Activated B cell treated with CpG ODN at 0.5 μM for 24 hours (primary cell): ENCODE results near the gene EPHA4. TPM values are rescaled to one million over a fixed set of nuclear protein-coding genes. Genes with fewer than 3 reads are reported as not detected.

Source experiments
- ATAC-seq: fragments of 200-7000 bp; cut with Tn5 transposase; one replicate; pipeline ENCODE4 v1.10.0; 2021; ENCODE audit warnings: low read depth, mild to moderate bottlenecking, moderate library complexity
- CTCF ChIA-PET: fragments of 350-600 bp; sonication (Branson Sonifier 250); formaldehyde crosslinking; loops from one replicate; lab custom pipeline; 2021; ENCODE audit warnings: antibody characterized with exemption; lab: Charles Lee
- POLR2A ChIA-PET: fragments of 350-600 bp; sonication (Branson Sonifier 250); formaldehyde crosslinking; loops from one replicate; lab custom pipeline; 2021; ENCODE audit warnings: antibody characterized with exemption; lab: Charles Lee
- DNase-seq: peaks from one replicate; pipeline ENCODE4 v3.0.0; 2022
- H3K27ac Mint-ChIP-seq: one replicate; pipeline ENCODE4 v1.8.0; 2020; ENCODE audit warnings: mixed read lengths
- H3K27me3 Mint-ChIP-seq: one replicate; pipeline ENCODE4 v1.8.0; 2021; ENCODE audit warnings: mixed read lengths
- H3K36me3 Mint-ChIP-seq: one replicate; pipeline ENCODE4 v1.8.0; 2021; ENCODE audit warnings: low read depth, mixed read lengths
- H3K4me1 Mint-ChIP-seq: one replicate; pipeline ENCODE4 v1.8.0; 2021; ENCODE audit warnings: mixed read lengths
- H3K4me3 Mint-ChIP-seq: one replicate; pipeline ENCODE4 v1.8.0; 2020; ENCODE audit warnings: mild to moderate bottlenecking, mixed read lengths
- H3K9me3 Mint-ChIP-seq: one replicate; pipeline ENCODE4 v1.8.0; 2020; ENCODE audit warnings: mixed read lengths
- intact Hi-C: fragments of 100-400 bp; cut with micrococcal nuclease; formaldehyde crosslinking; loops from one replicate; pipeline ENCODE4 v1.15.1; 2024
- total RNA-seq: library from RNA; stranded (reverse); gene quantifications from 2 replicates; pipeline ENCODE4 v1.2.3, GENCODE V29; 2022
- TF ChIP-seq, protein P1 (sequence below): fragments of 200-600 bp; IDR thresholded peaks from one replicate; pipeline ENCODE4 v1.8.0; 2022; ENCODE audit warnings: antibody characterized with exemption, mild to moderate bottlenecking

The EPHA4 gene
- total RNA-seq, 1 donor from 2014 or later = 26.4 TPM

DNA sequence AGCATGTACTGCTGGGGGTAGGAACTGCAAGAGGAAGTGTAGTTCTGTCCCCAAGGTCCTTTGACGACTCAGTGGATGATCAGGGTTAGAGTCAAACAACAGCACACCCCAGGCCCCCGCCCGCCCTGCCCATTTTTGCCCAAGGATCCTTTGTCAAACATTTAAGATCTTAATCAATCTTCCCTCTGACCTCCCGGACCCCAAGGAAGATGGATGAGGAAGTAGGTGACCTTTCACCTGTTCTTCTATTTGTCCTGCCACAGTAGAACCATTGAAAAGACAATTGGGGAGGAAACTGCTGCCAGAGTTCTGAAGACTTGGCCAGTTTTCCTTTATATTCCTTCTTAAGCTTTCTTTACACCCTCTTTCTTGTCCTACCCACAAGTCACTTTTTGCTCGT lies 12.1 kb downstream of the EPHA4 start:
- TF ChIP-seq, protein P1, sequence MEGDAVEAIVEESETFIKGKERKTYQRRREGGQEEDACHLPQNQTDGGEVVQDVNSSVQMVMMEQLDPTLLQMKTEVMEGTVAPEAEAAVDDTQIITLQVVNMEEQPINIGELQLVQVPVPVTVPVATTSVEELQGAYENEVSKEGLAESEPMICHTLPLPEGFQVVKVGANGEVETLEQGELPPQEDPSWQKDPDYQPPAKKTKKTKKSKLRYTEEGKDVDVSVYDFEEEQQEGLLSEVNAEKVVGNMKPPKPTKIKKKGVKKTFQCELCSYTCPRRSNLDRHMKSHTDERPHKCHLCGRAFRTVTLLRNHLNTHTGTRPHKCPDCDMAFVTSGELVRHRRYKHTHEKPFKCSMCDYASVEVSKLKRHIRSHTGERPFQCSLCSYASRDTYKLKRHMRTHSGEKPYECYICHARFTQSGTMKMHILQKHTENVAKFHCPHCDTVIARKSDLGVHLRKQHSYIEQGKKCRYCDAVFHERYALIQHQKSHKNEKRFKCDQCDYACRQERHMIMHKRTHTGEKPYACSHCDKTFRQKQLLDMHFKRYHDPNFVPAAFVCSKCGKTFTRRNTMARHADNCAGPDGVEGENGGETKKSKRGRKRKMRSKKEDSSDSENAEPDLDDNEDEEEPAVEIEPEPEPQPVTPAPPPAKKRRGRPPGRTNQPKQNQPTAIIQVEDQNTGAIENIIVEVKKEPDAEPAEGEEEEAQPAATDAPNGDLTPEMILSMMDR = no peak
- Mint-ChIP-seq H3K27me3 (no peaks in the 10 kb centered on the region), H3K9me3 (no peaks in the 10 kb centered on the region), H3K4me1 (peaks cover 45% of the 10 kb centered on the region), H3K27ac (no peak overlapping the region), H3K36me3 (peaks cover 9% of the 10 kb centered on the region), H3K4me3 (peak overlapping the region; percentile 46)
- DNase-seq = no peak
- ChIA-PET POLR2A (interaction anchor here (0.6 to 1.1 kb wide), 2 partner anchors 42 to 701 kb away, joined by 3 read pairs; no protein-coding TSS in a partner anchor), CTCF (no interaction called here)
- ATAC-seq = no peak
- intact Hi-C loops = loop anchor here (5.0 kb wide), 1 partner anchor 358 kb away; no protein-coding TSS in a partner anchor

DNA sequence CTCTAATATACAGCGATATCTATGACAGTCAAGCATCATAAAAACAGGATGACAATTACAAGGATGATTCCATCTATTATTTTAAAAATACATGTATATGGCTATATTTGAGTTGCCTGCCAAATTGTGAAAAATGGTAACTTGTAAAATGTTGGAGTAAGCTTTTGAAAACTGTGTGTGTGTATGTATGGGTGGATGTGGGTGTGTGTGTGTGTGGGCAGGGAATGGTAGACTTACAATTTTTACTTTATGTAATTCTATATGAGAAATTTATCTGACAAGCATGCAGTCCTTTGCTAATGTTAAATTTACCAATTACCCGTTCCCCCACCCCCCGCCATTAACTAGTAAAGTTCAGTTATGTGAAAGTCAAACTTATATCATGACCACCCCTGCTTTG lies 14.0 kb downstream of the EPHA4 start:
- intact Hi-C loops = loop anchor here (5.0 kb wide), 1 partner anchor 356 kb away; no protein-coding TSS in a partner anchor
- Mint-ChIP-seq H3K4me3 (no peak overlapping the region), H3K27me3 (no peaks in the 10 kb centered on the region), H3K27ac (no peak overlapping the region), H3K36me3 (peaks cover 2% of the 10 kb centered on the region), H3K4me1 (peaks cover 60% of the 10 kb centered on the region), H3K9me3 (no peaks in the 10 kb centered on the region)
- ATAC-seq (no peak), DNase-seq (no peak)
- POLR2A ChIA-PET = interaction anchor here (1.1 to 2.8 kb wide), 2 partner anchors 13 to 40 kb away, joined by 3 to 14 read pairs; no protein-coding TSS in a partner anchor
- CTCF ChIA-PET = no interaction called here
- TF ChIP-seq, protein P1 = no peak

DNA sequence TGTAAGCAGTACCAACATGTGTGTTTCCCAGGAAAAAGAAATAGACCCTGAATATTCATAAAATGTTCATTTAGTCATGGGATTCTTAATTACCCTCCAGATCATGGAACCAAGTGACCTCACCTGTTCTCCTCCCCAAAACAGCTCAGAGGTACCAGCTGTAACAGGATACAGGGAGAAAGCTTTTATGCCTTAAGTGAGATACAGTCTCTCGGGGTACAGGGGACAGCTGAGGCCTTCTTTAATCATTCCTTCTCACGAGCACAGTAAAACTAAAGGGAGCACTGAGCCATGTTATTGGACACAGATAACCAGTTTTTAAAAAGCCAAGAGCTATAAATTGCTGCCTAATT lies 16.6 kb downstream of the EPHA4 start:
- TF ChIP-seq, protein P1 = no peak
- H3K36me3 Mint-ChIP-seq = no peaks in the 10 kb centered on the region
- DNase-seq (no peak), ATAC-seq (peak; percentile 41)
- intact Hi-C loops = loop anchor here (1.0 to 5.0 kb wide), 4 partner anchors 17 to 353 kb away; partner anchors contain the start of gene EPHA4
- H3K4me3 Mint-ChIP-seq = peak overlapping the region; percentile 68
- POLR2A ChIA-PET = interaction anchor here (0.8 to 1.9 kb wide), 6 partner anchors 9 to 90 kb away, joined by 3 to 11 read pairs (median 4); no protein-coding TSS in a partner anchor
- peaks cover 78% of the 10 kb centered on the region for H3K4me1 Mint-ChIP-seq
- no peaks in the 10 kb centered on the region for H3K9me3 Mint-ChIP-seq
- CTCF ChIA-PET = interaction anchor here (1.2 to 1.3 kb wide), 2 partner anchors 17 to 38 kb away, joined by 3 read pairs; partner anchors contain the start of gene EPHA4
- H3K27me3 Mint-ChIP-seq = no peaks in the 10 kb centered on the region
- H3K27ac Mint-ChIP-seq = peak overlapping the region; percentile 91

DNA sequence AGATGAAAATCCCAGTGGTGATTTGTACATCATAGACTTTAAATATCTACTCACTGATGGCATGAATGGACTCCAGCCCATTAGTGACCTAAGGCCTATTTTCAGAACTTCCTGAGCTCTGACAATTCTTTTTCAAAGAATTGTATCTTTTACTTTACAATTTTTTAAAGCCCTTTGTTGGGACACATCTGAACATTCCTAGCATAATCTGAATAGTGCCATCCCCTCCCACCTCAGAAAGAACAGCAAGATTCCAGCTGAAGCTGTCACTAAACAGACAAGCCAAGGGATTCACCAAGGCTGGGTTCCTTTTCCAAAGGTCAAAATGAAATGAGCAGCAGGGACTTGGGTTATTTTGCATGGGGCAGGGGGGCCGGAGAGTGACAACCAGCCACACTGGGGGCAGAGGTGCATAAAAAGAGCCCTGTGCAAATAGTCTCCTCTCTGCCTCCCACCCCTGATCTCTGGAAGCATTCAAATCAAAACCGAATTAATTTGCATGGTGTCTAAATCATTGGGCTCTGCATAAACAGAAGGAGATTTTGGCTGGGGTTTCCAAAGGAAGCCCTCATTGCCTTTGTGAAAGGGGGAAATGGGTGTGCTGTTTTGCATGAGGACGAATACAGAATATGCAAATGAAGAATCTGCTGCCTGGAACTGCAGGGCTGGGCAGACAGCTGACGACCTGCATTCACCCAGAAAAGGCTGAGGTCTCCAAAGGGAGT lies 17.2 kb downstream of the EPHA4 start:
- Mint-ChIP-seq H3K4me3 (peak overlapping the region; percentile 68), H3K9me3 (no peaks in the 10 kb centered on the region), H3K4me1 (peaks cover 73% of the 10 kb centered on the region), H3K27me3 (no peaks in the 10 kb centered on the region), H3K27ac (peak overlapping the region; percentile 91), H3K36me3 (no peaks in the 10 kb centered on the region)
- intact Hi-C loops = loop anchor here (1.0 to 5.0 kb wide), 4 partner anchors 17 to 353 kb away; partner anchors contain the start of gene EPHA4
- DNase-seq (no peak), ATAC-seq (peak; percentile 92)
- TF ChIP-seq, protein P1 = no peak
- POLR2A ChIA-PET = interaction anchor here (0.8 to 1.9 kb wide), 6 partner anchors 8 to 90 kb away, joined by 3 to 11 read pairs (median 4); no protein-coding TSS in a partner anchor
- CTCF ChIA-PET = interaction anchor here (1.2 to 1.3 kb wide), 2 partner anchors 17 to 37 kb away, joined by 3 read pairs; partner anchors contain the start of gene EPHA4

DNA sequence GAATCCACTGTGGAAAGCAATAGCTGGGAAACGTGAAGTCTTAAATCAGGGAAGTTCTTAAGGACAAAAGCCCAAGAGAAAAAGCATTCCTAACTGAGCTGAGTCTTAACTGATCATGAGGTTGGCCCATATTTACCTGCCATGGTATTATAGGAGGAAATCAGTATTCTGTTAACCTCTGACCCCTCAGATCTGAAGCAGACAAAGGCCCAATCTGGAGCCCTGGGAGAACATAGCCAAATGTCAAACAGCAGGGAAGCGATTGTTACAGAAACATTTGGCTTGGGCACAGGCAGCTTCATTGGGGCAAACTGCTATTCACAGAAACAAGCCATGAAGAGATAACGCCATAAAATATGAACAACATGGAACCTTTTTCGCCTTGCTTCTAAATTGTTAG lies 18.8 kb downstream of the EPHA4 start:
- H3K4me3 Mint-ChIP-seq = no peak overlapping the region

More for the DNA sequence above, 18.8 kb downstream of the EPHA4 start:
- TF ChIP-seq, protein P1 = no peak
- ChIA-PET POLR2A (interaction anchor here (0.9 to 1.2 kb wide), 2 partner anchors 24 to 35 kb away, joined by 3 to 5 read pairs; no protein-coding TSS in a partner anchor), CTCF (interaction anchor here (1.5 kb wide), 1 partner anchor 10 kb away, joined by 4 read pairs; no protein-coding TSS in a partner anchor)
- DNase-seq (no peak), ATAC-seq (no peak)
- intact Hi-C loops = no loop called here
- H3K27me3 Mint-ChIP-seq = no peaks in the 10 kb centered on the region
- no peaks in the 10 kb centered on the region for H3K9me3 Mint-ChIP-seq
- no peaks in the 10 kb centered on the region for H3K36me3 Mint-ChIP-seq
- peaks cover 64% of the 10 kb centered on the region for H3K4me1 Mint-ChIP-seq
- no peak overlapping the region for H3K27ac Mint-ChIP-seq
